ENCODE results near the gene TTLL11.
"Not testable (repeated sequence)": the region's sequence is repeated elsewhere in the genome, so short reads cannot be mapped to it uniquely, and the experiment has no call there.

Gene TTLL11

DNA sequence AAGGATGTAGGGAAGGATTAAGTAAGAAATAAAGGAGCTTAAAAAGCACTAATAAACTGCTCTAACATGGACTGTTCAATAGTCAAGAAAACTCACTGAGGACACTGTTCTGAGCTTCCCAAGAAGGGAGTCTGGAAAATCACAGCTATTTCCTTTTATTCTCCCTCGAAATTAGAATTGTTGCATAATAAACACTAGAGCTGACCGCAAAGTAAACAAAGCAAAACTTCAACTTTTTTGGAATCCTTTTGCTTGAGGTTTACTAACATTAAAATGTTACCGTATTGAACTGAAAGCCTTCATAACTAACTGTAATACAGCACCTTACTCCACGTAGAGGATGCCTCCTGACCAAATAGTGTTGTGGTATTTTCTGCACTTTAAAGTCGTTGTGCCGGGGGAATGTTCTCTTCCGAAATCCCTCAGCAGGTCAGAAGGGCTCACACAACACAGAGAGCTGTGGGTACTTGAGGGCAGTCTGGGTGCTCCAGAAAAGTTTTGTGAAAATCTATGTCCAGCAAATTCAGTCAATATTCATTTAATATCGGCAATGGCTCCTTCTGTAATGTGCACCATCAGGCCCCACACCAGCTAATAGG lies 59.2 kb downstream of the TTLL11 start:
- in situ Hi-C loops (cut with HindIII; ENCODE audit: low pct_ligation_motif_present, low pct_unique_long_range_greater_than_20kb, low sequenced_read_pairs), result no loop called here
- no peak for DNase-seq

- peak; percentile 27 for DNase-seq
- in situ Hi-C loops (cut with HindIII; ENCODE audit: low pct_ligation_motif_present, low pct_unique_long_range_greater_than_20kb, low sequenced_read_pairs), result no loop called here
Measured at GRCh38 chr9:122032346-122032745, 60.8 kb downstream of the TTLL11 start.

DNA sequence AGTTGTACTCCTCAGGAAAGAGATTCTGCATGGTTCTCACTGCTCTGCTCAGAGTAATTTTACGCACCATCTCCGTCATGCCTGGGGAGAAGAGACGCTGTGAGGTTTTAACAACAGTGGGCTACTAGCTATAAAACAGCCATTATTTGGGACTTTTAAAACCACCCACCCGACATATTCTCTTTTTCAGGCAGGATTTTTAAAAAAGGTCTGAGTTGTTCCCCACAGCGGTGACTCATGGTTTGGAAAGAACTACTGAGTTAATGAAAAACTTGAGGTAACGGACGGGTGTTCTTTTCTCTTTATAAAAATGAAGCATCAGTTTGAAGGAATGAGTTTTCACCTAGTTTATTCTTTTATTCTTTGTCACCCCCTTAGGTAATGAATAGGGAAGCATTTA lies 61.3 kb downstream of the TTLL11 start:
- DNase-seq, result peak; percentile 78
- in situ Hi-C loops (cut with HindIII; ENCODE audit: low pct_ligation_motif_present, low pct_unique_long_range_greater_than_20kb, low sequenced_read_pairs), result no loop called here

DNA sequence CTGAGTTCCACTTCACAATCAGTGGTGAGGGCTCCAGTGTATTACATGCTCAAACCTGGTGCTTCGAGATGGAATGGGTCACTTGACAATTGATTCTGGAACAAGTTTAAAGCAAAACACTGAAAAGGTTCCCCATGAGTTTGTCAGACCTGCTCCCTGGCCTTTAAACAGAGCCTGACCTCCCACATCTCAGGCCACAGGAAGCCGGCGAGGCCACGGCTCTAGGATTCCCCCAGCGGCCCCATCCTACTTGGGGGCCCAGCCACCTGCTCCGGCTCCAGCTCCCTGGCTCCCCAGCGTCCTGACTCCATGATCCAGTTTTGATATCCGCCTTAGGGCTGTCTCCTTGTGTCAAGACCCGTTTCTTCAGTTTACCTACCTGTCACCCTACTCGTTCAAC lies 62.0 kb downstream of the TTLL11 start:
- in situ Hi-C loops (cut with HindIII; ENCODE audit: low pct_ligation_motif_present, low pct_unique_long_range_greater_than_20kb, low sequenced_read_pairs), result no loop called here
- DNase-seq, result peak; percentile 34

- in situ Hi-C loops (cut with HindIII; ENCODE audit: low pct_ligation_motif_present, low pct_unique_long_range_greater_than_20kb, low sequenced_read_pairs), result no loop called here
- DNase-seq, result no peak
Measured at GRCh38 chr9:122030357-122030756, 62.8 kb downstream of the TTLL11 start.

- peak; percentile 12 for DNase-seq
- in situ Hi-C loops (cut with HindIII; ENCODE audit: low pct_ligation_motif_present, low pct_unique_long_range_greater_than_20kb, low sequenced_read_pairs), result no loop called here
Measured at GRCh38 chr9:122029898-122030297, 63.2 kb downstream of the TTLL11 start.

DNA sequence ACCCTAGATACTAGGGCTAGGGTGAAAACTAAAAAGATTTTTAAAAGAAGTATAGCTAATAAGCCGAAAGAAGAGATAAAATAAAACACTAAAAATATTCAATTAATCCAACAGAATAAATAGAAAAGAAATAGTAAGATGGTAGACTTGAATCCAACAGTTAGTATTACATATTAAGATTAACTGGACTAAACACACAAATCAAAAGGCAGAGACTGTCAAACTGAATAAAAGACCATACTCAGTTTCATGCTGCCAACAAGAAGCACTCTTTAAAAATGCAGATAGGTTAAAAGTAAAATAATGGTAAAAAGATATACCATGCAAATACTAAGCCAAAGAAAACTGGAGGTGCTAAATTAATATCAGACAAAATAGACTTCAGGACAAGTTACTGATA lies 65.0 kb downstream of the TTLL11 start:
- in situ Hi-C loops (cut with HindIII; ENCODE audit: low pct_ligation_motif_present, low pct_unique_long_range_greater_than_20kb, low sequenced_read_pairs), result no loop called here

GRCh38 chr9:122020398-122020797 lies 72.7 kb downstream of the TTLL11 start:
- in situ Hi-C loops (cut with HindIII; ENCODE audit: low pct_ligation_motif_present, low pct_unique_long_range_greater_than_20kb, low sequenced_read_pairs), result no loop called here
- no peak for DNase-seq

More for the DNA sequence above, 65.0 kb downstream of the TTLL11 start:
- DNase-seq, result no peak

DNA sequence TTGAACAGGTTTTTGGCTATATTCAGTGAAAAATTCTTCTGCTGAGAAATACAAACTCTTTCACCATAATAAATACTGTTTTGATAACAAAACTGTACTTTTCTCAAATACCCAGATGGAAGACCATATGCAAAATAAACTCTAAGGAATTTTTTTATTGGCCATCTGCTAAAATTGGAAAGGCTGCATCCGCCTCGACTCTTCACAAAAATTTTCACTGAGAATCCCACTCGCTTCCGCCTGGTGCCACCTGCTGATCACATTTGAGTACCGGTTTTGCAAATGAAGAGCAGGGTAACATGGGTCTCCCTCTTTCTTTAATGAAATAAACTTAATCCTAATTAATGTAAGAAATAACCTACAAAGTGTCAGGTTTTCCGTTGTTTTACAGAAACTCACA lies 76.4 kb downstream of the TTLL11 start:
- no peak for DNase-seq
- in situ Hi-C loops (cut with HindIII; ENCODE audit: low pct_ligation_motif_present, low pct_unique_long_range_greater_than_20kb, low sequenced_read_pairs), result no loop called here

DNA sequence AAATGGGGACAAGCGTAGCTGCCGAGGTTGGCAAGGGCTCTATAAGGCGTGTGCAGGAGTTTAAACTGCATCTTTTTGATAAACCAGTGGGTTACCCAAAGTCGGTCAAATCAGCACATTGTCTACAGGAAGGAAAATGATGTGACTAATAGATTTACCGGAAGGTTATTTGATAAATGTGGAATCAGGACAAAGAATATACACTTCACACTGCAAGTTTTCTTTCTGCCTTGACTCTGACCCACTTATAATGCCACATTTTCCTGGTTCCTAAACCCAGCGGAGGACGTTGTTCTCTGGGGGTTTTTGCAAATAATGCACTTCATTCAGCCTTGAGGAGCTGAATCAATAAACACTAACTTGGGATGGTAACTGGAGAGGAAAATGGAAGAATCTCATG lies 76.8 kb downstream of the TTLL11 start:
- in situ Hi-C loops (cut with HindIII; ENCODE audit: low pct_ligation_motif_present, low pct_unique_long_range_greater_than_20kb, low sequenced_read_pairs), result no loop called here

DNA sequence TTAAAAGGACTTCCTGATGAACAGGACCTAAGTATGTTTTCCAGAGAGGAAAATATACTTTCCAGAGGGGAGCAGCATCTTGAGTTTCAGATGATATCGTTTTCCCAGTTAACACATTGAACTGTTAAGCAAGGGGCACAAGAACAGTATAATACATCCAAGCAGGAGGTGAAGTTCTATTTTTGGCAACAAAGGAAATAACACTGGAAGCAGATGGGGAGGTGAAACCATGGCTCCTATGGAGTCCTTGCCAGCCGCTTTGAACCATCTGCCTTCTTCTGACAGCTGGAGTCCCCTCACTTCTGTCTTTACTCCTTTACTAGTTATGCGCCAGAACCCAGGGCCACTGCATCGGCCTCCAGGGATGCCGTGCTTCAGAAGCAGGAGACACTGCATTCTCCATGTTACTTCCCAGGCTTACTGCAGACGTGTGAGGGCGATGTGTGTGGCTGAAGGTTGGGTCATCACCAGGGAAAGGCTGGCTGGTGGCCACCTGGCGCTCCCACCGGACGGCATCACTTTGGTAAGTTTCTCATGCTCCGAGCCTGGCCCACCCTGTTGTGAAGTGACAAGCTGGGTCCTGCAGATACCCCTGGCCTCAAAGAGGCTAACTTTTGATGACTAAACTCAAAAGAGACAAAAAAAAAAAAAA lies 77.8 kb downstream of the TTLL11 start:
- DNase-seq, result no peak
- in situ Hi-C loops (cut with HindIII; ENCODE audit: low pct_ligation_motif_present, low pct_unique_long_range_greater_than_20kb, low sequenced_read_pairs), result no loop called here

More for the DNA sequence above, 76.8 kb downstream of the TTLL11 start:
- no peak for DNase-seq

GRCh38 chr9:122011818-122012498 lies 81.2 kb downstream of the TTLL11 start:
- in situ Hi-C loops (cut with HindIII; ENCODE audit: low pct_ligation_motif_present, low pct_unique_long_range_greater_than_20kb, low sequenced_read_pairs), result no loop called here
- no peak for DNase-seq

GRCh38 chr9:122008559-122008958 lies 84.5 kb downstream of the TTLL11 start:
- in situ Hi-C loops (cut with HindIII; ENCODE audit: low pct_ligation_motif_present, low pct_unique_long_range_greater_than_20kb, low sequenced_read_pairs), result no loop called here
- DNase-seq, result no peak

- no peak for DNase-seq
Measured at GRCh38 chr9:122007837-122008236, 85.3 kb downstream of the TTLL11 start.

DNA sequence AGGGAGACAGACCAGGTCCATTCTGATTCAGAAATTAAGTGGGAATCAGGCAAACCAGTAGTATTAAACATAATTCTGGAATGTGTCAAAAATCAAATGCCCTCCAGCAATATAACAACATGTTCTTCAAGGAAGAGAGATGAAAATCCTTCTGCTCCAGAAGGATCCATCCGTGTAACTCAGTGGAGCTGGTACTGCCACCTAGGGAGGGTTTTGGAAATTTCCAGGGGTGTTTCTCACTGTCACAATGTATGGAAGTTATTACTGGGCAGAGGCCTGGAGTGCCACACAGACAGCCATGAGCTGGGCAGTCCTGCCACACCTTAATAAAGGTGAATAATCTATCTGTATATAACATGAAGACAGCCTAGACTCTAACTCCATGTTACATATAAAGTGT lies 87.5 kb downstream of the TTLL11 start:
- DNase-seq, result peak; percentile 37
- in situ Hi-C loops (cut with HindIII; ENCODE audit: low pct_ligation_motif_present, low pct_unique_long_range_greater_than_20kb, low sequenced_read_pairs), result no loop called here

More at GRCh38 chr9:122007837-122008236, 85.3 kb downstream of the TTLL11 start:
- in situ Hi-C loops (cut with HindIII; ENCODE audit: low pct_ligation_motif_present, low pct_unique_long_range_greater_than_20kb, low sequenced_read_pairs), result no loop called here

DNA sequence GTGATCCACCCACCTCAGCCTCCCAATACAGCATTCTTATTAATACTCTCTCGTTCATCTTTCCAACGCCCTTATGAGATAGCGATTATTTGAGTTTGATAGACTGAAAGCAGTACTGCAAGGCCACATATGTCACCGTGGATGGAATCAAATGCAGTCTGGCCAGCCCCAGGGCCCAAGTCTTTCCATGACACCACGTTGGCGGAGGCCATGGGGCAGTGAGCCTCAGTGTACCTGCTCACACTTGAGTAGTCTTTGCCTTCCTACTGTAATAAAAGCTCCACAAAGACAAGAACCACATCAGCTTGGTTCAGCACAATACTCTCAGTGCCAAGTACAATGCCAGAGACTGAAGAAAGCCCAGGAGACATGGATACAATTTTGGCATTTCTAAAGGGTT lies 88.5 kb downstream of the TTLL11 start:
- in situ Hi-C loops (cut with HindIII; ENCODE audit: low pct_ligation_motif_present, low pct_unique_long_range_greater_than_20kb, low sequenced_read_pairs), result no loop called here
- DNase-seq, result no peak

- in situ Hi-C loops (cut with HindIII; ENCODE audit: low pct_ligation_motif_present, low pct_unique_long_range_greater_than_20kb, low sequenced_read_pairs), result no loop called here
- DNase-seq, result no peak
Measured at GRCh38 chr9:122001491-122002201, 91.5 kb downstream of the TTLL11 start.

- DNase-seq; in situ Hi-C loops (cut with HindIII; ENCODE audit: low pct_ligation_motif_present, low pct_unique_long_range_greater_than_20kb, low sequenced_read_pairs): not testable (repeated sequence)
Measured at GRCh38 chr9:122000526-122000925, 92.6 kb downstream of the TTLL11 start.

- in situ Hi-C loops (cut with HindIII; ENCODE audit: low pct_ligation_motif_present, low pct_unique_long_range_greater_than_20kb, low sequenced_read_pairs), result no loop called here
Measured at GRCh38 chr9:121999556-121999955, 93.6 kb downstream of the TTLL11 start.

More at GRCh38 chr9:121999556-121999955, 93.6 kb downstream of the TTLL11 start:
- no peak for DNase-seq
